GM23338 (cell line): Measurements from ENCODE around the gene THSD7A. TPM values are rescaled to one million over a fixed set of nuclear protein-coding genes. Genes with fewer than 3 reads are reported as not detected.

Experiments used
- ATAC-seq: fragments of 200-7000 bp; cut with Tn5 transposase; 3 replicates; pipeline ENCODE4 v1.9.1; 2020
- DNase-seq: peaks from one replicate; pipeline ENCODE4 v3.0.0-alpha.2; 2015; ENCODE audit warnings: low spot score
- H2AFZ ChIP-seq: fragments of 200-600 bp; sonication (generic); 2 replicates; pipeline ENCODE4 v1.8.0; 2016; ENCODE audit warnings: antibody characterized with exemption, mild to moderate bottlenecking, moderate library complexity
- H3F3A ChIP-seq: fragments of 200-600 bp; sonication (generic); replicated peaks from 2 replicates; pipeline ENCODE4 v1.8.0; 2017; ENCODE audit warnings: antibody characterized with exemption, mixed run types, low read depth
- H3K27ac ChIP-seq: fragments of 200-600 bp; sonication (generic); 2 replicates; pipeline ENCODE4 v1.6.1; 2016; ENCODE audit warnings: low read depth
- H3K27me3 ChIP-seq: fragments of 200-600 bp; sonication (generic); 2 replicates; pipeline ENCODE4 v1.8.0; 2016; ENCODE audit warnings: mild to moderate bottlenecking, mixed run types, moderate library complexity; ENCODE audit not compliant: insufficient read depth
- H3K36me3 ChIP-seq: fragments of 200-600 bp; sonication (generic); 2 replicates; pipeline ENCODE4 v1.8.0; 2016; ENCODE audit warnings: mild to moderate bottlenecking; ENCODE audit not compliant: insufficient read depth
- H3K4me1 ChIP-seq: fragments of 200-600 bp; sonication (generic); 2 replicates; pipeline ENCODE4 v1.8.0; 2016; ENCODE audit warnings: mild to moderate bottlenecking, moderate library complexity; ENCODE audit not compliant: insufficient read depth
- H3K4me2 ChIP-seq: fragments of 200-600 bp; sonication (generic); 2 replicates; pipeline ENCODE4 v1.7.1; 2017; ENCODE audit warnings: mixed run types
- H3K4me3 ChIP-seq: fragments of 200-600 bp; sonication (generic); 2 replicates; pipeline ENCODE4 v1.6.1; 2016; ENCODE audit warnings: mixed run types
- H3K79me2 ChIP-seq: fragments of 200-600 bp; sonication (generic); replicated peaks from 2 replicates; pipeline ENCODE4 v1.8.0; 2017; ENCODE audit warnings: mild to moderate bottlenecking; ENCODE audit not compliant: insufficient read depth
- H3K9me2 ChIP-seq: fragments of 200-600 bp; sonication (generic); 2 replicates; pipeline ENCODE4 v1.8.0; 2017; ENCODE audit not compliant: insufficient read depth
- H4K20me1 ChIP-seq: fragments of 200-600 bp; sonication (generic); replicated peaks from 2 replicates; pipeline ENCODE4 v1.8.0; 2017; ENCODE audit warnings: mild to moderate bottlenecking; ENCODE audit not compliant: insufficient read depth
- H3K27ac Mint-ChIP-seq: 2 replicates; pipeline ENCODE4 v1.8.0; 2020; ENCODE audit warnings: inconsistent platforms, mild to moderate bottlenecking, moderate library complexity, mixed read lengths
- H3K27me3 Mint-ChIP-seq: 3 replicates; pipeline ENCODE4 v1.8.0; 2022; ENCODE audit warnings: low read depth, mild to moderate bottlenecking, moderate library complexity, mixed read lengths, inconsistent platforms; ENCODE audit not compliant: insufficient read depth, poor library complexity
- H3K36me3 Mint-ChIP-seq: 3 replicates; pipeline ENCODE4 v1.8.0; 2021; ENCODE audit warnings: low read depth, mild to moderate bottlenecking, inconsistent platforms, moderate library complexity, mixed read lengths
- H3K4me1 Mint-ChIP-seq: 3 replicates; pipeline ENCODE4 v1.8.0; 2020; ENCODE audit warnings: mild to moderate bottlenecking, inconsistent platforms, mixed read lengths
- H3K4me3 Mint-ChIP-seq: 3 replicates; pipeline ENCODE4 v1.8.0; 2021; ENCODE audit warnings: moderate library complexity, mild to moderate bottlenecking, inconsistent platforms, mixed read lengths
- H3K9me3 Mint-ChIP-seq: 3 replicates; pipeline ENCODE4 v1.8.0; 2020; ENCODE audit warnings: moderate library complexity, mild to moderate bottlenecking, inconsistent platforms, mixed read lengths
- CREB1 ChIP-seq: fragments of 250-450 bp; sonication (Bioruptor Pico); IDR thresholded peaks from 2 replicates; pipeline ENCODE4 v1.5.0; 2020; ENCODE audit warnings: low read depth, mild to moderate bottlenecking, moderate library complexity
- EZH2 ChIP-seq: fragments of 200-600 bp; sonication (generic); IDR thresholded peaks from one replicate; pipeline ENCODE4 v1.8.0; 2017; ENCODE audit warnings: antibody characterized with exemption, mild to moderate bottlenecking, low read depth; ENCODE audit not compliant: unreplicated experiment
- EZH2phosphoT487 ChIP-seq: fragments of 200-600 bp; sonication (generic); IDR thresholded peaks from one replicate; pipeline ENCODE4 v1.8.1; 2018; ENCODE audit warnings: antibody characterized with exemption; ENCODE audit not compliant: unreplicated experiment
- JUNB ChIP-seq: IDR thresholded peaks from one replicate; pipeline ENCODE4 v1.6.1; 2016; ENCODE audit warnings: antibody characterized with exemption; ENCODE audit not compliant: unreplicated experiment
- NANOG ChIP-seq: IDR thresholded peaks from 2 replicates; pipeline ENCODE4 v1.6.1; 2016; ENCODE audit warnings: antibody characterized with exemption, borderline replicate concordance
- POLR2AphosphoS5 ChIP-seq: IDR thresholded peaks from 2 replicates; pipeline ENCODE4 v1.6.1; 2016; ENCODE audit warnings: antibody characterized with exemption, low read depth
- STAT1 ChIP-seq: IDR thresholded peaks from one replicate; pipeline ENCODE4 v1.6.1; 2016; ENCODE audit warnings: antibody characterized with exemption; ENCODE audit not compliant: unreplicated experiment
- ZNF114 ChIP-seq: fragments of 250-450 bp; sonication (Bioruptor Pico); IDR thresholded peaks from 2 replicates; pipeline ENCODE4 v1.5.0; 2020; ENCODE audit warnings: mild to moderate bottlenecking, moderate library complexity
- ZNF331 ChIP-seq: fragments of 250-450 bp; sonication (Bioruptor Pico); IDR thresholded peaks from 2 replicates; pipeline ENCODE4 v1.5.0; 2020; ENCODE audit warnings: low read depth, mild to moderate bottlenecking, moderate library complexity
- polyA plus RNA-seq: library from polyadenylated mRNA; unstranded; fragments of >200 nt; fragmentation: Nextera tagmentation; extraction: Ambion mirVana; gene quantifications from 2 replicates; pipeline ENCODE4 v1.2.1, GENCODE V29; 2016
- total RNA-seq: library from RNA; depleted of rRNA; stranded (reverse); fragments of >200 nt; shearing (Covaris generic); gene quantifications from 2 replicates; pipeline ENCODE4 v1.2.3, GENCODE V29; 2014
- TF ChIP-seq, protein P1 (sequence below): IDR thresholded peaks from 2 replicates; pipeline ENCODE4 v1.6.1; 2016; ENCODE audit warnings: antibody characterized with exemption
- TF ChIP-seq, protein P2 (sequence below): fragments of 250-450 bp; sonication (Bioruptor Pico); IDR thresholded peaks from 2 replicates; pipeline ENCODE4 v1.5.0; 2020; ENCODE audit warnings: mild to moderate bottlenecking, moderate library complexity
- TF ChIP-seq, protein P3 (sequence below), 2 experiments: fragments of 200-600 bp in 1 of 2; sonication (generic) in 1 of 2; conservative IDR thresholded peaks; 2 replicates each; pipeline versions ENCODE4 v1.5.1 to v1.6.1; 2016 to 2017; ENCODE audit warnings: antibody characterized with exemption in 2 of 2, low read depth in 2 of 2, mild to moderate bottlenecking in 2 of 2, moderate library complexity in 1 of 2
- TF ChIP-seq, protein P4 (sequence below): IDR thresholded peaks from one replicate; pipeline ENCODE4 v1.6.1; 2018; ENCODE audit warnings: antibody characterized with exemption; ENCODE audit not compliant: unreplicated experiment

THSD7A gene
- total and polyA plus RNA-seq, 2 experiments from 2014 or later, result 1.3 to 2.1 TPM

DNA sequence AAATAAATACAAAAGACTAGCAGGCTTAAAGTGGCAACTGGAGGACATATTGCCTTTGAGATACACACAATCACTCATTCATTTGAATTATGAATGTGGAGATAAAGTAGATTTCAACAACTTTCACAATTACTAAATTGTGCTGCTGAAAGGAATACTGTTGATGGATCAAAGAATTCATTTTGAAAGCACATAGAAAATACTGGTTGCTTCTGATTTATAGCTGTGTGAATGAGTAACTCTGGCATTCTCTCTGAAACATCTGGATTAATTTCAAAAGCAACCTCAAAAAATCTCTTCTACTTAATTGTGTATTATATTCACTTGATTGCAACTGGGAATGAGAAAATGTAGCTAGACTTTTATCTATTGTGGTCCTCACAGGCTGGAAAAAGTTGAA is 397.6 kb downstream of the THSD7A start:
- Histone ChIP-seq H3K4me1 (peaks cover 9% of the 10 kb centered on the region), H3K36me3 (no peaks in the 10 kb centered on the region), H3K4me3 (no peak overlapping the region), H3K9me2 (no peaks in the 10 kb centered on the region), H3F3A (no peaks in the 10 kb centered on the region), H3K27ac (no peak overlapping the region), H3K4me2 (no peak overlapping the region), H3K79me2 (no peaks in the 10 kb centered on the region), H4K20me1 (no peaks in the 10 kb centered on the region), H3K27me3 (no peaks in the 10 kb centered on the region), H2AFZ (no peak overlapping the region)
- Mint-ChIP-seq H3K9me3 (no peaks in the 10 kb centered on the region), H3K4me3 (no peak overlapping the region), H3K4me1 (peaks cover 12% of the 10 kb centered on the region), H3K36me3 (peaks cover 8% of the 10 kb centered on the region; the same call in 2 of the 3 replicates), H3K27me3 (no peaks in the 10 kb centered on the region), H3K27ac (no peak overlapping the region)
- ATAC-seq, result no peak
- DNase-seq, result no peak
- TF ChIP-seq ZNF331 (no peak), CREB1 (CRISPR knock-in tag) (no peak), STAT1 (no peak), JUNB (no peak), NANOG (no peak), EZH2phosphoT487 (no peak), POLR2AphosphoS5 (no peak), ZNF114 (CRISPR knock-in tag) (no peak), EZH2 (no peak)
- TF ChIP-seq, protein P1, sequence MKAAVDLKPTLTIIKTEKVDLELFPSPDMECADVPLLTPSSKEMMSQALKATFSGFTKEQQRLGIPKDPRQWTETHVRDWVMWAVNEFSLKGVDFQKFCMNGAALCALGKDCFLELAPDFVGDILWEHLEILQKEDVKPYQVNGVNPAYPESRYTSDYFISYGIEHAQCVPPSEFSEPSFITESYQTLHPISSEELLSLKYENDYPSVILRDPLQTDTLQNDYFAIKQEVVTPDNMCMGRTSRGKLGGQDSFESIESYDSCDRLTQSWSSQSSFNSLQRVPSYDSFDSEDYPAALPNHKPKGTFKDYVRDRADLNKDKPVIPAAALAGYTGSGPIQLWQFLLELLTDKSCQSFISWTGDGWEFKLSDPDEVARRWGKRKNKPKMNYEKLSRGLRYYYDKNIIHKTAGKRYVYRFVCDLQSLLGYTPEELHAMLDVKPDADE, result no peak
- TF ChIP-seq, protein P2, sequence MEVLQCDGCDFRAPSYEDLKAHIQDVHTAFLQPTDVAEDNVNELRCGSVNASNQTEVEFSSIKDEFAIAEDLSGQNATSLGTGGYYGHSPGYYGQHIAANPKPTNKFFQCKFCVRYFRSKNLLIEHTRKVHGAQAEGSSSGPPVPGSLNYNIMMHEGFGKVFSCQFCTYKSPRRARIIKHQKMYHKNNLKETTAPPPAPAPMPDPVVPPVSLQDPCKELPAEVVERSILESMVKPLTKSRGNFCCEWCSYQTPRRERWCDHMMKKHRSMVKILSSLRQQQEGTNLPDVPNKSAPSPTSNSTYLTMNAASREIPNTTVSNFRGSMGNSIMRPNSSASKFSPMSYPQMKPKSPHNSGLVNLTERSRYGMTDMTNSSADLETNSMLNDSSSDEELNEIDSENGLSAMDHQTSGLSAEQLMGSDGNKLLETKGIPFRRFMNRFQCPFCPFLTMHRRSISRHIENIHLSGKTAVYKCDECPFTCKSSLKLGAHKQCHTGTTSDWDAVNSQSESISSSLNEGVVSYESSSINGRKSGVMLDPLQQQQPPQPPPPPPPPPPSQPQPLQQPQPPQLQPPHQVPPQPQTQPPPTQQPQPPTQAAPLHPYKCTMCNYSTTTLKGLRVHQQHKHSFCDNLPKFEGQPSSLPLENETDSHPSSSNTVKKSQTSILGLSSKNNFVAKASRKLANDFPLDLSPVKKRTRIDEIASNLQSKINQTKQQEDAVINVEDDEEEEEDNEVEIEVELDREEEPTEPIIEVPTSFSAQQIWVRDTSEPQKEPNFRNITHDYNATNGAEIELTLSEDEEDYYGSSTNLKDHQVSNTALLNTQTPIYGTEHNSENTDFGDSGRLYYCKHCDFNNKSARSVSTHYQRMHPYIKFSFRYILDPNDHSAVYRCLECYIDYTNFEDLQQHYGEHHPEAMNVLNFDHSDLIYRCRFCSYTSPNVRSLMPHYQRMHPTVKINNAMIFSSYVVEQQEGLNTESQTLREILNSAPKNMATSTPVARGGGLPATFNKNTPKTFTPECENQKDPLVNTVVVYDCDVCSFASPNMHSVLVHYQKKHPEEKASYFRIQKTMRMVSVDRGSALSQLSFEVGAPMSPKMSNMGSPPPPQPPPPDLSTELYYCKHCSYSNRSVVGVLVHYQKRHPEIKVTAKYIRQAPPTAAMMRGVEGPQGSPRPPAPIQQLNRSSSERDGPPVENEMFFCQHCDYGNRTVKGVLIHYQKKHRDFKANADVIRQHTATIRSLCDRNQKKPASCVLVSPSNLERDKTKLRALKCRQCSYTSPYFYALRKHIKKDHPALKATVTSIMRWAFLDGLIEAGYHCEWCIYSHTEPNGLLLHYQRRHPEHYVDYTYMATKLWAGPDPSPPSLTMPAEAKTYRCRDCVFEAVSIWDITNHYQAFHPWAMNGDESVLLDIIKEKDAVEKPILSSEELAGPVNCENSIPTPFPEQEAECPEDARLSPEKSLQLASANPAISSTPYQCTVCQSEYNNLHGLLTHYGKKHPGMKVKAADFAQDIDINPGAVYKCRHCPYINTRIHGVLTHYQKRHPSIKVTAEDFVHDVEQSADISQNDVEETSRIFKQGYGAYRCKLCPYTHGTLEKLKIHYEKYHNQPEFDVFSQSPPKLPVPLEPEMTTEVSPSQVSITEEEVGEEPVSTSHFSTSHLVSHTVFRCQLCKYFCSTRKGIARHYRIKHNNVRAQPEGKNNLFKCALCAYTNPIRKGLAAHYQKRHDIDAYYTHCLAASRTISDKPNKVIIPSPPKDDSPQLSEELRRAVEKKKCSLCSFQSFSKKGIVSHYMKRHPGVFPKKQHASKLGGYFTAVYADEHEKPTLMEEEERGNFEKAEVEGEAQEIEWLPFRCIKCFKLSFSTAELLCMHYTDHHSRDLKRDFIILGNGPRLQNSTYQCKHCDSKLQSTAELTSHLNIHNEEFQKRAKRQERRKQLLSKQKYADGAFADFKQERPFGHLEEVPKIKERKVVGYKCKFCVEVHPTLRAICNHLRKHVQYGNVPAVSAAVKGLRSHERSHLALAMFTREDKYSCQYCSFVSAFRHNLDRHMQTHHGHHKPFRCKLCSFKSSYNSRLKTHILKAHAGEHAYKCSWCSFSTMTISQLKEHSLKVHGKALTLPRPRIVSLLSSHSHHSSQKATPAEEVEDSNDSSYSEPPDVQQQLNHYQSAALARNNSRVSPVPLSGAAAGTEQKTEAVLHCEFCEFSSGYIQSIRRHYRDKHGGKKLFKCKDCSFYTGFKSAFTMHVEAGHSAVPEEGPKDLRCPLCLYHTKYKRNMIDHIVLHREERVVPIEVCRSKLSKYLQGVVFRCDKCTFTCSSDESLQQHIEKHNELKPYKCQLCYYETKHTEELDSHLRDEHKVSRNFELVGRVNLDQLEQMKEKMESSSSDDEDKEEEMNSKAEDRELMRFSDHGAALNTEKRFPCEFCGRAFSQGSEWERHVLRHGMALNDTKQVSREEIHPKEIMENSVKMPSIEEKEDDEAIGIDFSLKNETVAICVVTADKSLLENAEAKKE, result no peak
- TF ChIP-seq, protein P3, sequence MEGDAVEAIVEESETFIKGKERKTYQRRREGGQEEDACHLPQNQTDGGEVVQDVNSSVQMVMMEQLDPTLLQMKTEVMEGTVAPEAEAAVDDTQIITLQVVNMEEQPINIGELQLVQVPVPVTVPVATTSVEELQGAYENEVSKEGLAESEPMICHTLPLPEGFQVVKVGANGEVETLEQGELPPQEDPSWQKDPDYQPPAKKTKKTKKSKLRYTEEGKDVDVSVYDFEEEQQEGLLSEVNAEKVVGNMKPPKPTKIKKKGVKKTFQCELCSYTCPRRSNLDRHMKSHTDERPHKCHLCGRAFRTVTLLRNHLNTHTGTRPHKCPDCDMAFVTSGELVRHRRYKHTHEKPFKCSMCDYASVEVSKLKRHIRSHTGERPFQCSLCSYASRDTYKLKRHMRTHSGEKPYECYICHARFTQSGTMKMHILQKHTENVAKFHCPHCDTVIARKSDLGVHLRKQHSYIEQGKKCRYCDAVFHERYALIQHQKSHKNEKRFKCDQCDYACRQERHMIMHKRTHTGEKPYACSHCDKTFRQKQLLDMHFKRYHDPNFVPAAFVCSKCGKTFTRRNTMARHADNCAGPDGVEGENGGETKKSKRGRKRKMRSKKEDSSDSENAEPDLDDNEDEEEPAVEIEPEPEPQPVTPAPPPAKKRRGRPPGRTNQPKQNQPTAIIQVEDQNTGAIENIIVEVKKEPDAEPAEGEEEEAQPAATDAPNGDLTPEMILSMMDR (conservative IDR thresholded peaks at IDR 0.05; ENCODE audit: low read depth in 2 of 2), result no peak
- TF ChIP-seq, protein P4, sequence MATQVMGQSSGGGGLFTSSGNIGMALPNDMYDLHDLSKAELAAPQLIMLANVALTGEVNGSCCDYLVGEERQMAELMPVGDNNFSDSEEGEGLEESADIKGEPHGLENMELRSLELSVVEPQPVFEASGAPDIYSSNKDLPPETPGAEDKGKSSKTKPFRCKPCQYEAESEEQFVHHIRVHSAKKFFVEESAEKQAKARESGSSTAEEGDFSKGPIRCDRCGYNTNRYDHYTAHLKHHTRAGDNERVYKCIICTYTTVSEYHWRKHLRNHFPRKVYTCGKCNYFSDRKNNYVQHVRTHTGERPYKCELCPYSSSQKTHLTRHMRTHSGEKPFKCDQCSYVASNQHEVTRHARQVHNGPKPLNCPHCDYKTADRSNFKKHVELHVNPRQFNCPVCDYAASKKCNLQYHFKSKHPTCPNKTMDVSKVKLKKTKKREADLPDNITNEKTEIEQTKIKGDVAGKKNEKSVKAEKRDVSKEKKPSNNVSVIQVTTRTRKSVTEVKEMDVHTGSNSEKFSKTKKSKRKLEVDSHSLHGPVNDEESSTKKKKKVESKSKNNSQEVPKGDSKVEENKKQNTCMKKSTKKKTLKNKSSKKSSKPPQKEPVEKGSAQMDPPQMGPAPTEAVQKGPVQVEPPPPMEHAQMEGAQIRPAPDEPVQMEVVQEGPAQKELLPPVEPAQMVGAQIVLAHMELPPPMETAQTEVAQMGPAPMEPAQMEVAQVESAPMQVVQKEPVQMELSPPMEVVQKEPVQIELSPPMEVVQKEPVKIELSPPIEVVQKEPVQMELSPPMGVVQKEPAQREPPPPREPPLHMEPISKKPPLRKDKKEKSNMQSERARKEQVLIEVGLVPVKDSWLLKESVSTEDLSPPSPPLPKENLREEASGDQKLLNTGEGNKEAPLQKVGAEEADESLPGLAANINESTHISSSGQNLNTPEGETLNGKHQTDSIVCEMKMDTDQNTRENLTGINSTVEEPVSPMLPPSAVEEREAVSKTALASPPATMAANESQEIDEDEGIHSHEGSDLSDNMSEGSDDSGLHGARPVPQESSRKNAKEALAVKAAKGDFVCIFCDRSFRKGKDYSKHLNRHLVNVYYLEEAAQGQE, result no peak
